Peyer's patch (tissue), 4 donors: ENCODE results near the gene ZNF784. TPM values are rescaled to one million over a fixed set of nuclear protein-coding genes. Genes with fewer than 3 reads are reported as not detected.

Experiments
- DNase-seq, 3 donors: peaks; one replicate each; pipeline ENCODE4 v3.0.0-alpha.2; 2017 to 2019
- H3K27ac ChIP-seq, 4 donors: fragments of 200-600 bp; sonication (generic); one replicate each; pipeline ENCODE4 v1.5.1; 2016 to 2019
- H3K27me3 ChIP-seq, 2 donors: fragments of 200-600 bp; sonication (generic); one replicate each; pipeline ENCODE4 v1.5.1; 2019
- H3K36me3 ChIP-seq, 3 donors: fragments of 200-600 bp; sonication (generic); one replicate each; pipeline ENCODE4 v1.5.1; 2016 to 2019
- H3K4me1 ChIP-seq, 4 donors: fragments of 200-600 bp; sonication (generic); one replicate each; pipeline ENCODE4 v1.5.1; 2016 to 2019
- H3K4me3 ChIP-seq, 4 donors: fragments of 200-600 bp; sonication (generic); 1 replicate in 3 of 4; 2 replicates in 1 of 4; pipeline ENCODE4 v1.5.1; 2016 to 2019; ENCODE audit warnings: mild to moderate bottlenecking in 1 of 4
- H3K9me3 ChIP-seq, 4 donors: fragments of 200-600 bp; sonication (generic); one replicate each; pipeline ENCODE4 v1.5.1; 2016 to 2019; ENCODE audit warnings: mild to moderate bottlenecking in 1 of 4
- CTCF ChIP-seq, 6 experiments: fragments of 450-650 bp in 4 of 6; fragments of 200-600 bp in 2 of 6; sonication (generic) in 1 of 6; IDR thresholded peaks; one replicate each; pipeline ENCODE4 v1.5.1; 2017 to 2019; ENCODE audit warnings: antibody characterized with exemption in 6 of 6, mild to moderate bottlenecking in 3 of 6, moderate library complexity in 1 of 6
- POLR2A ChIP-seq, 2 donors: fragments of 450-650 bp; IDR thresholded peaks; one replicate each; pipeline ENCODE4 v1.5.1; 2017; ENCODE audit warnings: antibody characterized with exemption in 2 of 2, mild to moderate bottlenecking in 2 of 2, moderate library complexity in 2 of 2
- total RNA-seq, 4 donors: library from RNA; depleted of rRNA; stranded (reverse); fragments of >200 nt; gene quantifications; one replicate each; pipeline ENCODE4 v1.1.0, GENCODE V29; 2016

ZNF784 gene
- total RNA-seq, 4 donors from 2014 or later = 6.0 to 18.3 (median 12.3) TPM

- Histone ChIP-seq H3K9me3 (no peaks in the 10 kb centered on the region), H3K36me3 (no peaks in the 10 kb centered on the region), H3K4me3 (no peak overlapping the region), H3K27me3 (no peaks in the 10 kb centered on the region), H3K27ac (no peak overlapping the region), H3K4me1 (peaks cover 0 to 32% (median 22%) of the 10 kb centered on the region in 4 donors)
- no peak for DNase-seq
- TF ChIP-seq POLR2A (IDR thresholded peaks at IDR 0.05) (no peak), CTCF (IDR thresholded peaks at IDR 0.05) (no peak)
Measured at GRCh38 chr19:55651236-55651635, 26.9 kb upstream of the ZNF784 start.

GRCh38 chr19:55650602-55651230 is 26.4 kb upstream of the ZNF784 start:
- TF ChIP-seq CTCF (IDR thresholded peaks at IDR 0.05) (no peak), POLR2A (IDR thresholded peaks at IDR 0.05) (no peak)
- Histone ChIP-seq H3K4me3 (no peak overlapping the region), H3K4me1 (peaks cover 0 to 27% (median 17%) of the 10 kb centered on the region in 4 donors), H3K9me3 (no peaks in the 10 kb centered on the region), H3K36me3 (no peaks in the 10 kb centered on the region), H3K27me3 (no peaks in the 10 kb centered on the region), H3K27ac (no peak overlapping the region)
- DNase-seq = no peak

- Histone ChIP-seq H3K27ac (no peak overlapping the region), H3K4me3 (no peak overlapping the region), H3K27me3 (no peaks in the 10 kb centered on the region), H3K36me3 (peaks cover 0 to 3% (median 0%) of the 10 kb centered on the region in 3 donors), H3K9me3 (no peaks in the 10 kb centered on the region), H3K4me1 (peaks cover 0 to 26% (median 16%) of the 10 kb centered on the region in 4 donors)
- no peak for TF ChIP-seq CTCF (IDR thresholded peaks at IDR 0.05)
- DNase-seq = no peak
Measured at GRCh38 chr19:55650126-55650557, 25.8 kb upstream of the ZNF784 start.

- Histone ChIP-seq H3K4me3 (peak overlapping the region in 2 of 4 donors; percentile 79 to 93), H3K4me1 (peaks cover under 1 to 29% (median 21%) of the 10 kb centered on the region in 4 donors), H3K36me3 (peaks cover 0 to 10% (median 0%) of the 10 kb centered on the region in 3 donors), H3K27ac (peak overlapping the region in 1 of 4 donors; percentile 96), H3K27me3 (no peaks in the 10 kb centered on the region), H3K9me3 (no peaks in the 10 kb centered on the region)
- DNase-seq = no peak
- TF ChIP-seq POLR2A (IDR thresholded peaks at IDR 0.05) (no peak), CTCF (IDR thresholded peaks at IDR 0.05) (no peak)
Measured at GRCh38 chr19:55649268-55650125, 25.1 kb upstream of the ZNF784 start.

- TF ChIP-seq CTCF (IDR thresholded peaks at IDR 0.05) = no peak
- TF ChIP-seq POLR2A (IDR thresholded peaks at IDR 0.05) = no peak
- Histone ChIP-seq H3K36me3 (peaks cover 0 to 10% (median 0%) of the 10 kb centered on the region in 3 donors), H3K9me3 (no peaks in the 10 kb centered on the region), H3K4me3 (peak overlapping the region; percentile 78 to 93 (median 86)), H3K27ac (peak overlapping the region; percentile 77 to 96 (median 80)), H3K27me3 (no peaks in the 10 kb centered on the region), H3K4me1 (peaks cover 3 to 37% (median 27%) of the 10 kb centered on the region in 4 donors)
- DNase-seq = no peak
Measured at GRCh38 chr19:55648585-55649267, 24.4 kb upstream of the ZNF784 start.
